Measurements from ENCODE around the gene PLK5.
"Not testable (repeated sequence)": the region's sequence is repeated elsewhere in the genome, so short reads cannot be mapped to it uniquely, and the experiment has no call there.

Gene PLK5

GRCh38 chr19:1516395-1516753 is 7.5 kb upstream of the PLK5 start:
- H3K4me3 ChIP-seq (replicated peaks; ENCODE audit: low read depth, low read length), result no peak overlapping the region
- no peak for DNase-seq (ENCODE audit: extremely low read depth, low read depth)
- no peak for TF ChIP-seq CTCF (IDR thresholded peaks at IDR 0.05; ENCODE audit: low read depth, low read length, missing control alignments)

- no peak for TF ChIP-seq CTCF (IDR thresholded peaks at IDR 0.05; ENCODE audit: low read depth, low read length, missing control alignments)
- DNase-seq (ENCODE audit: extremely low read depth, low read depth), result no peak
- H3K4me3 ChIP-seq (replicated peaks; ENCODE audit: low read depth, low read length), result no peak overlapping the region
These were observed 5.4 kb upstream of the PLK5 start for GRCh38 chr19:1518471-1518870.

- not testable (repeated sequence) for DNase-seq (ENCODE audit: extremely low read depth, low read depth); H3K4me3 ChIP-seq (replicated peaks; ENCODE audit: low read depth, low read length)
These were observed 4.1 kb upstream of the PLK5 start for GRCh38 chr19:1519802-1520201.

GRCh38 chr19:1520203-1520780 is 3.6 kb upstream of the PLK5 start:
- TF ChIP-seq CTCF (IDR thresholded peaks at IDR 0.05; ENCODE audit: low read depth, low read length, missing control alignments), result no peak
- no peak overlapping the region for H3K4me3 ChIP-seq (replicated peaks; ENCODE audit: low read depth, low read length)
- DNase-seq (ENCODE audit: extremely low read depth, low read depth), result no peak

- TF ChIP-seq CTCF (IDR thresholded peaks at IDR 0.05; ENCODE audit: low read depth, low read length, missing control alignments), result no peak
- DNase-seq (ENCODE audit: extremely low read depth, low read depth), result no peak
- no peak overlapping the region for H3K4me3 ChIP-seq (replicated peaks; ENCODE audit: low read depth, low read length)
These were observed 2.2 kb upstream of the PLK5 start for GRCh38 chr19:1521636-1522035.

GRCh38 chr19:1522061-1522460 is 1.8 kb upstream of the PLK5 start:
- H3K4me3 ChIP-seq (replicated peaks; ENCODE audit: low read depth, low read length), result no peak overlapping the region
- no peak for TF ChIP-seq CTCF (IDR thresholded peaks at IDR 0.05; ENCODE audit: low read depth, low read length, missing control alignments)
- DNase-seq (ENCODE audit: extremely low read depth, low read depth), result no peak

GRCh38 chr19:1522838-1523237 is 1.0 kb upstream of the PLK5 start:
- H3K4me3 ChIP-seq (replicated peaks; ENCODE audit: low read depth, low read length), result no peak overlapping the region
- TF ChIP-seq CTCF (IDR thresholded peaks at IDR 0.05; ENCODE audit: low read depth, low read length, missing control alignments), result no peak
- no peak for DNase-seq (ENCODE audit: extremely low read depth, low read depth)
